Hepatocyte (in vitro differentiated cells): ENCODE data around the gene LMLN. TPM values are rescaled to one million over a fixed set of nuclear protein-coding genes. Genes with fewer than 3 reads are reported as not detected.

Experiments used
- DNase-seq: peaks from one replicate; pipeline ENCODE4 v3.0.0-alpha.2; 2016; ENCODE audit warnings: low spot score
- H2AFZ ChIP-seq: fragments of 200-600 bp; sonication (generic); 2 replicates; pipeline ENCODE4 v1.6.0; 2016; ENCODE audit warnings: antibody characterized with exemption, mild to moderate bottlenecking
- H3K27ac ChIP-seq: fragments of 200-600 bp; sonication (generic); 2 replicates; pipeline ENCODE4 v1.5.1; 2016; ENCODE audit warnings: mild to moderate bottlenecking
- H3K27me3 ChIP-seq: fragments of 200-600 bp; sonication (generic); 2 replicates; pipeline ENCODE4 v1.6.1; 2016
- H3K36me3 ChIP-seq: fragments of 200-600 bp; sonication (generic); replicated peaks from 2 replicates; pipeline ENCODE4 v1.5.1; 2016; ENCODE audit warnings: low read depth; ENCODE audit not compliant: insufficient read depth
- H3K4me1 ChIP-seq: fragments of 200-600 bp; sonication (generic); 2 replicates; pipeline ENCODE4 v1.5.1; 2016; ENCODE audit warnings: mild to moderate bottlenecking, moderate library complexity; ENCODE audit not compliant: insufficient read depth
- H3K4me2 ChIP-seq: fragments of 200-600 bp; sonication (generic); 2 replicates; pipeline ENCODE4 v1.6.0; 2016
- H3K4me3 ChIP-seq: fragments of 200-600 bp; sonication (generic); 2 replicates; pipeline ENCODE4 v1.5.1; 2016; ENCODE audit warnings: mild to moderate bottlenecking
- H3K79me2 ChIP-seq: fragments of 200-600 bp; sonication (generic); 2 replicates; pipeline ENCODE4 v1.6.0; 2017; ENCODE audit warnings: mild to moderate bottlenecking
- H3K9me2 ChIP-seq: fragments of 200-600 bp; sonication (generic); replicated peaks from 2 replicates; pipeline ENCODE4 v1.6.0; 2017; ENCODE audit warnings: mild to moderate bottlenecking; ENCODE audit not compliant: insufficient read depth
- H3K9me3 ChIP-seq: fragments of 200-600 bp; sonication (generic); 2 replicates; pipeline ENCODE4 v1.5.1; 2016; ENCODE audit warnings: low read depth, mild to moderate bottlenecking
- H4K20me1 ChIP-seq: fragments of 200-600 bp; sonication (generic); 2 replicates; pipeline ENCODE4 v1.6.0; 2016; ENCODE audit warnings: mild to moderate bottlenecking; ENCODE audit not compliant: insufficient read depth, poor library complexity, severe bottlenecking
- CTCF ChIP-seq: fragments of 200-600 bp; sonication (generic); IDR thresholded peaks from 2 replicates; pipeline ENCODE4 v1.5.1; 2016; ENCODE audit warnings: antibody characterized with exemption, mild to moderate bottlenecking; ENCODE audit not compliant: poor library complexity
- EZH2 ChIP-seq: fragments of 200-600 bp; sonication (generic); IDR thresholded peaks from 2 replicates; pipeline ENCODE4 v1.6.1; 2016; ENCODE audit warnings: antibody characterized with exemption, mild to moderate bottlenecking, borderline replicate concordance
- EZH2phosphoT487 ChIP-seq: fragments of 200-600 bp; sonication (generic); IDR thresholded peaks from one replicate; pipeline ENCODE4 v1.6.1; 2018; ENCODE audit warnings: antibody characterized with exemption, mild to moderate bottlenecking, low read depth, moderate library complexity; ENCODE audit not compliant: unreplicated experiment, severe bottlenecking
- WGBS: methylation state at CpG from one replicate; pipeline ENCODE4 v1.1.6; 2016; ENCODE audit warnings: low lambda C conversion rate; ENCODE audit errors: missing lambda C conversion rate; 5-methylcytosine and 5-hydroxymethylcytosine counted together
- polyA plus RNA-seq: library from polyadenylated mRNA; unstranded; fragments of >200 nt; fragmentation: Nextera tagmentation; extraction: Ambion mirVana; gene quantifications from 2 replicates; pipeline ENCODE4 v1.2.1, GENCODE V29; 2016
- total RNA-seq: library from RNA; depleted of rRNA; stranded (reverse); fragments of >200 nt; gene quantifications from 2 replicates; pipeline ENCODE4 v1.2.3, GENCODE V29; 2014

Gene LMLN
- total and polyA plus RNA-seq, 2 experiments from 2014 or later = 1.4 to 2.6 TPM

- Histone ChIP-seq H3K27me3 (no peaks in the 10 kb centered on the region), H3K4me2 (no peak overlapping the region), H3K9me2 (no peaks in the 10 kb centered on the region), H3K9me3 (no peaks in the 10 kb centered on the region), H3K79me2 (no peaks in the 10 kb centered on the region), H4K20me1 (no peaks in the 10 kb centered on the region), H2AFZ (no peak overlapping the region), H3K4me3 (no peak overlapping the region), H3K36me3 (no peaks in the 10 kb centered on the region), H3K4me1 (no peaks in the 10 kb centered on the region), H3K27ac (no peak overlapping the region)
- peak; percentile 40 for DNase-seq
- WGBS = 56% methylated on average over 2 of the region's 2 CpGs
- no peak for TF ChIP-seq EZH2
- peak; percentile 73 for TF ChIP-seq CTCF
These were observed 17.0 kb upstream of the LMLN start for GRCh38 chr3:197942956-197943556.

- peaks cover 6% of the 10 kb centered on the region for H3K36me3 ChIP-seq
- H3K27ac ChIP-seq = peak overlapping the region; percentile 82
- H3K4me3 ChIP-seq = peak overlapping the region; percentile 33
- peaks cover 35% of the 10 kb centered on the region for H4K20me1 ChIP-seq
- H3K79me2 ChIP-seq = peaks cover 40% of the 10 kb centered on the region
- peaks cover 27% of the 10 kb centered on the region for H3K4me1 ChIP-seq
- DNase-seq = no peak
- no peaks in the 10 kb centered on the region for H3K27me3 ChIP-seq
- no peaks in the 10 kb centered on the region for H3K9me3 ChIP-seq
- H3K9me2 ChIP-seq = no peaks in the 10 kb centered on the region
- peak overlapping the region; percentile 94 for H3K4me2 ChIP-seq
- no peak for TF ChIP-seq EZH2phosphoT487
- TF ChIP-seq EZH2 = no peak
- no peak for TF ChIP-seq CTCF
- WGBS = 26% methylated on average over 17 of the region's 17 CpGs
- H2AFZ ChIP-seq = peak overlapping the region; percentile 55
These were observed 10.7 kb upstream of the LMLN start for GRCh38 chr3:197949191-197949777.

GRCh38 chr3:197949778-197950676, 10.0 kb upstream of the LMLN start, which contains the start of gene RPL35A:
Gene RPL35A (plus strand): TSS chr3:197950190. CDS start chr3:197950968, 778 bp downstream.
- Histone ChIP-seq H3K79me2 (peaks cover 43% of the 10 kb centered on the region), H4K20me1 (peaks cover 42% of the 10 kb centered on the region), H3K4me1 (peaks cover 27% of the 10 kb centered on the region), H2AFZ (peak within 1 kb of the TSS; percentile 55), H3K36me3 (peaks cover 6% of the 10 kb centered on the region), H3K4me3 (peak within 1 kb of the TSS; percentile 91), H3K9me2 (no peaks in the 10 kb centered on the region), H3K9me3 (no peaks in the 10 kb centered on the region), H3K4me2 (peak within 1 kb of the TSS; percentile 94), H3K27ac (peak within 1 kb of the TSS; percentile 82), H3K27me3 (no peaks in the 10 kb centered on the region)
- 1% methylated on average over 36 of the region's 36 CpGs for WGBS
- DNase-seq = peak; percentile 95
- no peak for TF ChIP-seq EZH2
- TF ChIP-seq EZH2phosphoT487 = no peak
- TF ChIP-seq CTCF = no peak
